Endothelial cell of umbilical vein (primary cell): ENCODE results near the gene OR10K1. TPM values are rescaled to one million over a fixed set of nuclear protein-coding genes. Genes with fewer than 3 reads are reported as not detected.

ENCODE experiments used
- BruUV-seq: library from RNA; stranded (reverse); fragments of 400-500 nt; replicated peaks from 2 replicates; lab custom pipeline; 2021; lab: Mats Ljungman, UMichigan
- CTCF ChIA-PET: fragments of 300-600, 350-600 bp; sonication (Branson Sonifier 250); formaldehyde crosslinking; loops from one replicate; lab custom pipeline; 2021; ENCODE audit warnings: antibody characterized with exemption, inconsistent platforms; lab: Charles Lee
- POLR2A ChIA-PET: fragments of 300-600, 350-600 bp; sonication (Branson Sonifier 250); formaldehyde crosslinking; loops from one replicate; lab custom pipeline; 2021; ENCODE audit warnings: antibody characterized with exemption, inconsistent platforms; lab: Charles Lee
- DNase-seq: peaks from one replicate; pipeline ENCODE4 v3.0.0-alpha.2; 2011; ENCODE audit warnings: low read depth, low spot score
- FAIRE-seq: peaks from 2 replicates; lab custom pipeline; 2011; peaks lifted over from hg19 to GRCh38; lab: Jason Lieb, UNC
- H2AFZ ChIP-seq: 2 replicates; pipeline ENCODE4 v1.6.0; 2012; ENCODE audit warnings: low read depth, low read length, control low read depth, inconsistent platforms
- H3K27ac ChIP-seq: 2 replicates; pipeline ENCODE4 v1.5.1; 2011; ENCODE audit warnings: low read depth, mild to moderate bottlenecking, control low read depth, low read length, moderate library complexity; ENCODE audit not compliant: insufficient read depth
- H3K27me3 ChIP-seq, 2 experiments: 2 replicates each; pipeline versions ENCODE4 v1.6.0 to v1.6.1; 2011; ENCODE audit warnings: low read length in 2 of 2, mixed read lengths in 1 of 2; ENCODE audit not compliant: control insufficient read depth in 2 of 2, insufficient read depth in 2 of 2
- H3K36me3 ChIP-seq, 2 experiments: 2 replicates in 1 of 2; 3 replicates in 1 of 2; pipeline ENCODE4 v1.5.1; 2011; ENCODE audit warnings: low read length in 2 of 2, mild to moderate bottlenecking in 1 of 2, moderate library complexity in 1 of 2; ENCODE audit not compliant: control insufficient read depth in 2 of 2, insufficient read depth in 2 of 2; ENCODE audit errors: extremely low read depth in 1 of 2
- H3K4me1 ChIP-seq: 3 replicates; pipeline ENCODE4 v1.5.1; 2011; ENCODE audit warnings: mild to moderate bottlenecking, low read length; ENCODE audit not compliant: control insufficient read depth, insufficient read depth; ENCODE audit errors: extremely low read depth
- H3K4me2 ChIP-seq: 2 replicates; pipeline ENCODE4 v1.6.1; 2011; ENCODE audit warnings: low read length, control low read depth, mixed read lengths; ENCODE audit not compliant: insufficient read depth
- H3K4me3 ChIP-seq, 3 experiments: fragments of 200-600 bp in 1 of 3; sonication (generic), shearing (Covaris generic) in 1 of 3; replicated peaks in 1 of 3; 2 replicates each; pipeline ENCODE4 v1.5.1; 2011 to 2016; ENCODE audit warnings: control low read depth in 3 of 3, low read length in 3 of 3, mild to moderate bottlenecking in 2 of 3, inconsistent platforms in 1 of 3, low read depth in 1 of 3, moderate library complexity in 1 of 3; ENCODE audit not compliant: insufficient read depth in 1 of 3
- H3K79me2 ChIP-seq: 2 replicates; pipeline ENCODE4 v1.6.0; 2012; ENCODE audit warnings: low read length, inconsistent platforms; ENCODE audit not compliant: control insufficient read depth, insufficient read depth
- H3K9ac ChIP-seq: replicated peaks from 2 replicates; pipeline ENCODE3; 2011; ENCODE audit warnings: low read length, control low read depth; ENCODE audit not compliant: insufficient read depth; ENCODE audit errors: extremely low read depth
- H3K9me1 ChIP-seq: replicated peaks from 3 replicates; pipeline ENCODE4 v1.6.0; 2011; ENCODE audit warnings: mild to moderate bottlenecking, low read length; ENCODE audit not compliant: control insufficient read depth, insufficient read depth; ENCODE audit errors: extremely low read depth
- H3K9me3 ChIP-seq: replicated peaks from 2 replicates; pipeline ENCODE4 v1.5.1; 2012; ENCODE audit warnings: low read length, inconsistent platforms; ENCODE audit not compliant: control insufficient read depth, insufficient read depth
- H4K20me1 ChIP-seq: replicated peaks from 2 replicates; pipeline ENCODE3; 2011; ENCODE audit warnings: mild to moderate bottlenecking, low read length; ENCODE audit not compliant: control insufficient read depth, insufficient read depth; ENCODE audit errors: extremely low read depth
- CTCF ChIP-seq, 2 donors: IDR thresholded peaks; 1 replicate in 1 of 2; 2 replicates in 1 of 2; pipeline ENCODE4 v1.5.1; 2011; ENCODE audit warnings: low read length in 2 of 2, mild to moderate bottlenecking in 2 of 2, moderate library complexity in 2 of 2, control low read depth in 1 of 2, inconsistent platforms in 1 of 2, low read depth in 1 of 2; ENCODE audit not compliant: insufficient read depth in 1 of 2; ENCODE audit errors: extremely low read depth in 1 of 2
- GATA2 ChIP-seq: IDR thresholded peaks from 2 replicates; pipeline ENCODE4 v1.7.0; 2011; ENCODE audit warnings: low read depth, mild to moderate bottlenecking, moderate library complexity, mixed read lengths, low read length; ENCODE audit not compliant: insufficient read length, insufficient read depth
- MAX ChIP-seq: IDR thresholded peaks from 2 replicates; pipeline ENCODE4 v1.6.1; 2011; ENCODE audit not compliant: insufficient read depth, insufficient read length
- POLR2A ChIP-seq: IDR thresholded peaks from 2 replicates; pipeline ENCODE4 v1.6.1; 2012; ENCODE audit warnings: low read depth, mild to moderate bottlenecking, control low read depth, low read length
- POLR2AphosphoS5 ChIP-seq: IDR thresholded peaks from 2 replicates; pipeline ENCODE4 v1.6.1; 2012; ENCODE audit warnings: low read depth, mild to moderate bottlenecking, control low read depth, low read length, moderate library complexity; ENCODE audit not compliant: insufficient read depth
- dilution Hi-C: fragments of 300-500 bp; cut with MboI; formaldehyde crosslinking; loops from one replicate; pipeline ENCODE4 v1.15.0; 2019; ENCODE audit warnings: low sequenced_read_pairs; ENCODE audit not compliant: extremely low pct_ligation_motif_present
- intact Hi-C: fragments of 100-400 bp; cut with micrococcal nuclease; formaldehyde crosslinking; loops from one replicate; pipeline ENCODE4 v1.10.0; 2022
- polyA plus RNA-seq, 4 experiments: library from polyadenylated mRNA; depleted of rRNA in 3 of 4; stranded (reverse) in 3 of 4; unstranded in 1 of 4; fragments of >200 nt; gene quantifications; 2 replicates each; pipeline versions ENCODE4 v1.2.1 to v1.2.3, GENCODE V29; 2011 to 2012; ENCODE audit warnings: missing spikeins in 1 of 4
- total RNA-seq: library from RNA; stranded (reverse); gene quantifications from 2 replicates; pipeline ENCODE4 v1.2.3, GENCODE V29; 2021

The OR10K1 gene
- total and polyA plus RNA-seq, 2 donors (not counting 3 experiments of a cell fraction or from before 2014, with no cell fraction given): not detected

- Histone ChIP-seq H2AFZ (no peak overlapping the region), H3K9me1 (no peaks in the 10 kb centered on the region), H3K9ac (no peak overlapping the region), H3K9me3 (no peaks in the 10 kb centered on the region), H3K4me2 (no peak overlapping the region), H4K20me1 (no peaks in the 10 kb centered on the region), H3K27ac (no peak overlapping the region), H3K79me2 (no peaks in the 10 kb centered on the region), H3K4me3 (no peak overlapping the region), H3K4me1 (no peaks in the 10 kb centered on the region), H3K27me3 (no peaks in the 10 kb centered on the region), H3K36me3 (no peaks in the 10 kb centered on the region)
- intact Hi-C loops (no loop called here), dilution Hi-C loops (no loop called here)
- DNase-seq (peak; percentile 21), FAIRE-seq (no peak)
- POLR2A ChIA-PET: no interaction called here
- TF ChIP-seq GATA2: no peak
- no peak for TF ChIP-seq MAX
- no peak for TF ChIP-seq CTCF (IDR thresholded peaks at IDR 0.05; ENCODE audit: extremely low read depth in 1 of 2, insufficient read depth in 1 of 2, low read depth in 1 of 2, low read length in 2 of 2)
- no peak for TF ChIP-seq POLR2AphosphoS5
- TF ChIP-seq POLR2A: no peak
- CTCF ChIA-PET: interaction anchor here (0.7 to 2.9 kb wide), 6 partner anchors 9 to 574 kb away, joined by 3 to 49 read pairs (median 3); no protein-coding TSS in a partner anchor
- BruUV-seq: no TSS peak
Measured at GRCh38 chr1:158496374-158496773, 34.7 kb downstream of the OR10K1 start.
